ENCODE measurements around the gene BPIFB2.

The BPIFB2 gene

DNA sequence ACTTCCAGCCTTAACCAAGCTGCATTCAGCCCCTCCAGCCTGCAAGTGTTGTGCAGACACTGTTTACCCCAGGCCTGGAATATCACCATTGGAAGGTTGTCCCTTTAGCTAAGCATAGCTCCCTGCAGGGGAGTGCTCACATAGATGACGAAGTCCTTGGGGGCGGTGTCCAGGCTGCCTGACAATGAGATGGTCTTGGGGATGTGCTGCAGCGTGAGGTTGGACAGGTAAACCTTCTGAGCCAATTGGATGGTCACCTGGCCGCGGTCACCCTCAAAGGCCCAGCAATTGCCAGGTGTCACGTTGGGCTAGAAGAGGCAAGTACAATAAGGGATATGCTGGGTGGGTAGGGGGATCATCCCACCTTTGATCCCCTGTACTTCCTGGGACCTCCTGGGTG lies 21.9 kb upstream of the BPIFB2 start:
- no peak for DNase-seq (ENCODE audit: low read depth)

GRCh38 chr20:32986331-32986966 lies 21.1 kb upstream of the BPIFB2 start:
- no peak for DNase-seq (ENCODE audit: low read depth)

DNA sequence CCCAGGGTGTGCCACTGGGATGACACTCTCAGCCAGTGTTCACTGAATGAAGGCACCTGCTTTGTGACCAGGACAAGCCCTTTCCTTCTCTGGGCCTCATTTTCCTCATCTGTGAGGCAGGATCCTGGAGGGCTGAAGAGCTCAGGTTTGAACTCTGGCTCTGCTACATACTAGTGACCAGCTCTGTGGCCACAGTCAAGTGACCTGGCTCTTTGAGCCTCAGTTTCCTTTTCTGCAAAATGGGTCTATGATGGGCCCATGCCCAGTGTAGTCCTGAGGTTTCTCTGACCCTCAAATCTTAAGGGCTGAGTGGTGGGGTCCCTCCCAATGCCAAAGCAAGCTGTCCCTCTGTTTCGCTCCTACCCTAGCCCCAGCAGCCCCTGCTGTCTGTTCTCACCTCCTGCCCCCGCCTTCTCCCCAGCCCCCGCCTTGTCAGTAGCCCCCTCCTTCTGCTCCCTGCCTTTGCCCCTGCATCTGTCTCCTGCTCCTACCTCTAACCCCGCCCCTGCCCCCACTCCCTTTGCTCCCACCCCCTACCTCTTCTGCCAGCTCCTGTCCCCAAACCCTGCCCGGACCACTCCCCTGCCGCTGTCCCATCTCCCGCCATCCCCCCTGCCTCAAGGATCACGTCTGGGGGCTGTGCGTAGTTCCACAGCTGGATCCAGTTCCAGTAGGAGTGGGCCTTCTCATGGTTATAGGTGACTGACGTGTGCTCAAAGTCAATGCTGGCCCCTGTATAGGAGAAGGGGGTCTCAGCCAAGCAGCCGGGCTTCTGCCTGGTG lies 20.3 kb upstream of the BPIFB2 start:
- DNase-seq (ENCODE audit: low read depth) = no peak

DNA sequence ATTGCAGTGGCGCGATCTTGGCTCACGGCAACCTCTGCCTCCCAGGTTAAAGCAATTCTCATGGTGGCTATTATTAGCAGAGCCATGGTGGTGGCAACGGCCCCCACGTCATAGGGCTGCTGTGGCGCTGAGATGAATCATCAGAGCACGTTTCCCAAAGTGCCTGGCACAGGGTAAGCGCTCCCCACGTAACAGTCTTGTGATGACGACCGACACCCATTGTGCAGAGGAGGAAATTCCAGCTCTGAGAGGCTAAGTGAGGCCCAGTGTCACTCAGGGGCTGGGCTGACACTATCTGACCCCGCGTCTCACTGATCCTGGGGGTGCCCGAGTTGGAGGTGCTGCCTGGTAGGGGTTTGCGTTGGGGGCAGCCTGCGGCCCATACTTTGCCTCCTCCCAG lies 19.5 kb upstream of the BPIFB2 start:
- DNase-seq (ENCODE audit: low read depth) = no peak

- DNase-seq (ENCODE audit: low read depth) = no peak
Measured at GRCh38 chr20:32989507-32990283, 17.8 kb upstream of the BPIFB2 start.

DNA sequence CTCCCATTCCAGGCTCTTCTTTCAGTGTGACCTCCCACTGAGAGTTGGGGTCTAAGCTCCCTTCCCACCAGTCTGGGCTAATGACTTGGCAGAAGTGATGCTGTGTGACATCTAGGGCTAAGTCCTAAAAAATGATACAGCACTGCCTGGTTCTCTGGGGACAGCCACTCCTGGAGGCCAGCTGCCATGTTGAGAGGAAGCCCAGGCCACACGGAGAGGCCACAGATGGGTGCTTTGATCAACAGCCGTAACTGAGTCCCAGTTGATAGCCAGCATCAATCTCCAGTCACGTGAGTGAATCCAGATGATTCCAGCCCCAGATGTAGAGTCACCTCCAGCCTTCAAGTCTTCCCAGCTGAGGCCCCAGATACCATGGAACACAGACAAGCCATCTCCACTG lies 17.1 kb upstream of the BPIFB2 start:
- no peak for DNase-seq (ENCODE audit: low read depth)

DNA sequence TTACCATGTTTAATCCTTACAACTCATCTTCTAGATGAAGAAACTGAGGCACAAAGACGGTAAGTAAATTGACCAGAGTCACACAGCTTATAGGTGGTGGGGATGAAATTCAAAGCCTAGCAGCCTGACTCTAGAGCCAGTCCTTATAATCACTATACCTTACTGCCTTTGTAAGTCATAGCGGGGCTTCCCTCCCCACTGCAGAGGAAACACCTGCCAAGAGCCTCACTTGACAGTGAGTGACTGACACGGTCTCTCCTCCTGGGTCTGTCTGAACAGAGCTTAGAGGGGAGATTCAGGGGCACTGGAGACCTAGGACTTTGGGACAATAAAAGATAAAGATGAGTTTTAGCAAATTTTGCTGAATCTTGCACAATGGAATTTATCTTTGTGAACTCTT lies 16.1 kb upstream of the BPIFB2 start:
- no peak for DNase-seq (ENCODE audit: low read depth)

GRCh38 chr20:32991792-32992641 lies 15.5 kb upstream of the BPIFB2 start:
- no peak for DNase-seq (ENCODE audit: low read depth)

- no peak for DNase-seq (ENCODE audit: low read depth)
Measured at GRCh38 chr20:32993496-32994050, 13.9 kb upstream of the BPIFB2 start.

DNA sequence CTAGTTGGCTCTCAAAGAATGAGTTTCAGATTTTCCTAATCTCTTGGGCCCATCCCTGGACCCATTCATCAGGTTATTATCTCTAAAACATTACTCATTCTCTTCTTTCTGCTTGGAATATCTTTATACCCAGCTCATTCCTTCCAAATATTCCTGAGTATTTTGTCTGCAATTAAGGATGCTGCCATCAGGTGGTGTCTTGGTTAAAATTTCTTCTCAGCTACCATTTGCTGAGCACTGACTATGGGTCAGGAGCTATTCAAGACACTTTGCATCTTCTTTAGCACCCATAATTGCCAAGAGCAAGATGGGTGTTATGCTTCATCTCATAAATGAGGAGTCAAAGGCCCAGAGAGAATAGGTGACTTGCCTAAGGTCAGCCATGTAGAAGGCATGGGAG lies 11.7 kb upstream of the BPIFB2 start:
- DNase-seq (ENCODE audit: low read depth) = no peak

- no peak for DNase-seq (ENCODE audit: low read depth)
Measured at GRCh38 chr20:32997431-32997830, 10.1 kb upstream of the BPIFB2 start.

GRCh38 chr20:32999603-33000250 lies 7.8 kb upstream of the BPIFB2 start:
- DNase-seq (ENCODE audit: low read depth) = no peak

GRCh38 chr20:33000802-33001466 lies 6.6 kb upstream of the BPIFB2 start:
- DNase-seq (ENCODE audit: low read depth) = no peak

DNA sequence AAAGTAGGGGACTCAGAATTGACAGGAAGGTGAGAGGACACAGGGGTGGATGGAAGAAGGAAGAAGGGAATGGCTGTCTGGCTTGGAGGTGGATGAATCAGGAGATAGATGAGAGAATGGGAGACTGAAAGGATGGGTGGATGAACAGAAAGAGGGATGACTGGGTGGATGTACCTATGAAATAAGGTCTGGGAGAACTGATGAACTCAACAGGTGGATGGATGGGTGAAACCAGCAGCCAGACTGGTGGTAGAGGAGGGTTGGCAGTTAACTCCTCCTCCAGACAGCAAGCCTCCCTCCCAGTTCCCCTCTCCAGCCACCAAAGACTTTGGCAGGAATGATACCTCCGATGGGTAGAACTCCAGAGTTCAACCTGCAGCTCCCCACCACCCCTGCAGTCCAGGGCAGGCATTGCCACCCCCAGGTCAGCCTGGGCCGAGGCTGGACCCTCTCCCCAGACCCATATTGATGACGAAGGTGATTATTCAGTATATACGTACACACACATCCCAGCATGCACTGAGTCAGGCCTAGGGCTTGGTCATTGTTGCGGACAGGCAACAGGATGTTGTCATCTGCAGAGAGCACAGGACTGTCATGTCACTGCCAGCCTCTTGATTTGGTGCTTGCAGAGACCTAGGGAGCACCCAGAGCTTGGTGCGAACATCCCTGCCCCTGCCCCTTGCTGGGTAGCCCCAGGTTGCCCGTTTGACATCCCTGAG lies 5.3 kb upstream of the BPIFB2 start:
- no peak for DNase-seq (ENCODE audit: low read depth)

- no peak for DNase-seq (ENCODE audit: low read depth)
Measured at GRCh38 chr20:33004141-33004751, 3.3 kb upstream of the BPIFB2 start, which contains the start of gene SUN5. Gene SUN5, minus strand, starts transcription at chr20:33004433. Its CDS starts 93 bp downstream, at chr20:33004340.

DNA sequence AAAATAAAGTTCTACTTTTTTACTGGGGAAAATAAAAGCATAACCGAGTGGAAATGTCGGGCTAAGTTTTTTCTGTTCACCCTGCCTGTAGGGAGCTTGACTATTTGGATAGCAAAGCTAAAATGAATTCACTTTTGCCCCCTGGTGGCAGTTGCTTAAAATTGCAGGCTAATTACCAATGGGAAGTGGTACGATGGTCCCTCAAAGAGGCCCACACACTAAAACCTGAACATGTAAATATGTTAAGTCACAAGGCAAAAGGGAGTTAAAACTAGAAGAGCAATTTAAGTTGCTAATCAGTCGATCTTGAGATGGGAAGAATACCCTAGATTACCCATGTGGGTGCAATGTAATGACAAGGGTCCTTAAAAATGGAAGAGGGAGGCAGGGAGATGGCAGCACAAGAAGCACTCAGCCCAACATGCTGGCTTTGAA lies 2.4 kb upstream of the BPIFB2 start:
- DNase-seq (ENCODE audit: low read depth) = peak; percentile 12

GRCh38 chr20:33005908-33006775 lies 1.4 kb upstream of the BPIFB2 start:
- no peak for DNase-seq (ENCODE audit: low read depth)

DNA sequence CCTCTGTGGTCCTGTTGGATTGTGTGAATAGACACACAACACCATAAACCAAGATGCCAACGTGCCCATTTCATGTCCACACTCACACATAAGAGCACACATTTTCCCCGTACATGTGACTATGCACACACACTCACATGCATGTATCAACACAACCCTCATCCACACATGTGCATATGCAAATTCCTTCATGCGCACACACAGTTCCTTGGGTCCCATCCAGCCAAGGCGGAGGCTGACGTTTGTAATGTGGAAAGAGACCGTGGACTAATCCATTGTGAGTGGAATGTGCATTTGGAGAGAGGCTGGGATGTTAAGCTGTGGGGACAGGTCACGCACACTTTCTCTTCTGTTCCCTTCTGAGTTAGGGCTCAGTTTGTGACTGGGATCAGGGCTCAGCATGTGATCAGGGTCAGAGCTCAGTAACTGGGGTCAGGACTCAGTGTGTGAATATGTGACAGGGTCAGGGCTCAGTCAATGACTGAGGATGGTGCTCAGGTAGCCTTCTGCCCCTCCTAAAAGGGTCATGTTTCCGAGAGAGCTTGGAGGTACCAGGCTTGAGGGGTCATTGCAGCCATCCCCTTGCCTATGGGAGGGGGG lies 628 bp upstream of the BPIFB2 start:
- no peak for DNase-seq (ENCODE audit: low read depth)

All from iris pigment epithelial cell (primary cell).